ENCODE data around the gene TBC1D12. TPM values are rescaled to one million over a fixed set of nuclear protein-coding genes. Genes with fewer than 3 reads are reported as not detected.

TBC1D12 gene
- total RNA-seq, 1 donor from 2014 or later, result 14.7 TPM

GRCh38 chr10:94456942-94457341 lies 54.6 kb downstream of the TBC1D12 start:
- intact Hi-C loops (cut with DNase I), result no loop called here
- Histone ChIP-seq H3K4me1 (no peaks in the 10 kb centered on the region), H3K27ac (no peak overlapping the region), H3K27me3 (no peaks in the 10 kb centered on the region), H3K36me3 (peaks cover 0 to 5% of the 10 kb centered on the region in 2 donors), H3K4me3 (no peak overlapping the region), H3K9me3 (peaks cover 6% of the 10 kb centered on the region)
- no peak for TF ChIP-seq CTCF (IDR thresholded peaks at IDR 0.05)
- TF ChIP-seq POLR2AphosphoS5 (IDR thresholded peaks at IDR 0.05; ENCODE audit: insufficient read depth in 1 of 2, low read depth in 1 of 2), result no peak
- no peak for TF ChIP-seq POLR2A (IDR thresholded peaks at IDR 0.05)
- DNase-seq (ENCODE audit: extremely low spot score in 2 of 2), result no peak

- TF ChIP-seq POLR2AphosphoS5 (IDR thresholded peaks at IDR 0.05; ENCODE audit: insufficient read depth in 1 of 2, low read depth in 1 of 2) (no peak), POLR2A (IDR thresholded peaks at IDR 0.05) (no peak), CTCF (IDR thresholded peaks at IDR 0.05) (no peak)
- no peak for DNase-seq (ENCODE audit: extremely low spot score in 2 of 2)
- no peaks in the 10 kb centered on the region for H3K36me3 ChIP-seq
- H3K27ac ChIP-seq, result no peak overlapping the region
- H3K4me3 ChIP-seq, result no peak overlapping the region
- no peaks in the 10 kb centered on the region for H3K27me3 ChIP-seq
- H3K4me1 ChIP-seq, result no peaks in the 10 kb centered on the region
- H3K9me3 ChIP-seq, result peaks cover 6% of the 10 kb centered on the region
- intact Hi-C loops (cut with DNase I), result no loop called here
Observed at GRCh38 chr10:94459385-94459784, 57.0 kb downstream of the TBC1D12 start.

- Histone ChIP-seq H3K9me3 (no peaks in the 10 kb centered on the region), H3K4me3 (no peak overlapping the region), H3K36me3 (no peaks in the 10 kb centered on the region), H3K27me3 (no peaks in the 10 kb centered on the region), H3K4me1 (no peaks in the 10 kb centered on the region), H3K27ac (no peak overlapping the region)
- DNase-seq (ENCODE audit: extremely low spot score in 2 of 2), result no peak
- intact Hi-C loops (cut with DNase I), result no loop called here
- no peak for TF ChIP-seq POLR2A (IDR thresholded peaks at IDR 0.05)
- no peak for TF ChIP-seq CTCF (IDR thresholded peaks at IDR 0.05)
- TF ChIP-seq POLR2AphosphoS5 (IDR thresholded peaks at IDR 0.05; ENCODE audit: insufficient read depth in 1 of 2, low read depth in 1 of 2), result no peak
Observed at GRCh38 chr10:94461503-94461902, 59.2 kb downstream of the TBC1D12 start.

- Histone ChIP-seq H3K36me3 (no peaks in the 10 kb centered on the region), H3K4me3 (no peak overlapping the region), H3K27me3 (no peaks in the 10 kb centered on the region), H3K4me1 (no peaks in the 10 kb centered on the region), H3K9me3 (no peaks in the 10 kb centered on the region), H3K27ac (no peak overlapping the region)
- intact Hi-C loops (cut with DNase I), result no loop called here
- no peak for DNase-seq (ENCODE audit: extremely low spot score in 2 of 2)
- TF ChIP-seq POLR2AphosphoS5 (IDR thresholded peaks at IDR 0.05; ENCODE audit: insufficient read depth in 1 of 2, low read depth in 1 of 2) (no peak), POLR2A (IDR thresholded peaks at IDR 0.05) (no peak), CTCF (IDR thresholded peaks at IDR 0.05) (no peak)
Observed at GRCh38 chr10:94462130-94462529, 59.8 kb downstream of the TBC1D12 start.

- H3K27ac ChIP-seq, result no peak overlapping the region
- no peaks in the 10 kb centered on the region for H3K9me3 ChIP-seq
- no peak overlapping the region for H3K4me3 ChIP-seq
- DNase-seq (ENCODE audit: extremely low spot score in 2 of 2), result no peak
- TF ChIP-seq CTCF (IDR thresholded peaks at IDR 0.05) (no peak), POLR2A (IDR thresholded peaks at IDR 0.05) (no peak), POLR2AphosphoS5 (IDR thresholded peaks at IDR 0.05; ENCODE audit: insufficient read depth in 1 of 2, low read depth in 1 of 2) (no peak)
- intact Hi-C loops (cut with DNase I), result no loop called here
- no peaks in the 10 kb centered on the region for H3K4me1 ChIP-seq
- H3K36me3 ChIP-seq, result no peaks in the 10 kb centered on the region
- no peaks in the 10 kb centered on the region for H3K27me3 ChIP-seq
Observed at GRCh38 chr10:94465684-94466083, 63.3 kb downstream of the TBC1D12 start.

Measured in vagina (tissue), 2 donors.